C4-2B (cell line): ENCODE data around the gene RNF180.

Experiments used
- H3K27ac ChIP-seq: fragments of 450-650 bp; 2 replicates; pipeline ENCODE4 v1.5.1; 2017
- CTCF ChIP-seq: fragments of 450-650 bp; conservative IDR thresholded peaks from 2 replicates; pipeline ENCODE4 v1.5.1; 2017; ENCODE audit warnings: mild to moderate bottlenecking
- ZFX ChIP-seq: fragments of 450-650 bp; IDR thresholded peaks from 2 replicates; pipeline ENCODE4 v1.6.1; 2017

RNF180 gene

GRCh38 chr5:64165500-64166200 lies at the start of gene RNF180:
RNF180 (plus strand) TSS chr5:64165843; CDS start chr5:64200808, 34,965 bp downstream.
- peak within 1 kb of the TSS; percentile 33 for H3K27ac ChIP-seq
- TF ChIP-seq ZFX (peak; percentile 78), CTCF (no peak)

GRCh38 chr5:64125521-64125920 lies 40.1 kb upstream of the RNF180 start:
- TF ChIP-seq CTCF (no peak), ZFX (no peak)
- H3K27ac ChIP-seq: no peak overlapping the region

GRCh38 chr5:64126202-64126741 lies 39.4 kb upstream of the RNF180 start:
- H3K27ac ChIP-seq: no peak overlapping the region
- no peak for TF ChIP-seq ZFX
- TF ChIP-seq CTCF: no peak

- TF ChIP-seq ZFX (no peak), CTCF (no peak)
- no peak overlapping the region for H3K27ac ChIP-seq
Observed at GRCh38 chr5:64140018-64140417, 25.6 kb upstream of the RNF180 start.

GRCh38 chr5:64144425-64145215 lies 21.0 kb upstream of the RNF180 start:
- no peak for TF ChIP-seq CTCF
- TF ChIP-seq ZFX: no peak
- H3K27ac ChIP-seq: no peak overlapping the region

- H3K27ac ChIP-seq: no peak overlapping the region
- TF ChIP-seq ZFX (no peak), CTCF (no peak)
Observed at GRCh38 chr5:64145216-64145895, 20.3 kb upstream of the RNF180 start.

GRCh38 chr5:64147379-64147778 lies 18.3 kb upstream of the RNF180 start:
- no peak for TF ChIP-seq CTCF
- TF ChIP-seq ZFX: no peak
- no peak overlapping the region for H3K27ac ChIP-seq
